HepG2 (cell line): ENCODE data around the gene GPR156. TPM values are rescaled to one million over a fixed set of nuclear protein-coding genes. Genes with fewer than 3 reads are reported as not detected.

Source experiments
- ATAC-seq: fragments of 200-7000 bp; cut with Tn5 transposase; 3 replicates; pipeline ENCODE4 v1.9.1; 2020; ENCODE audit warnings: mild to moderate bottlenecking, moderate library complexity
- BruUV-seq: library from RNA; stranded (reverse); fragments of 400-500 nt; replicated peaks from 2 replicates; lab custom pipeline; 2021; lab: Mats Ljungman, UMichigan
- CTCF ChIA-PET: fragments of 300-600 bp; formaldehyde crosslinking; extraction: SDS; loops from one replicate; lab custom pipeline; 2021; ENCODE audit warnings: low total read pairs, inconsistent platforms, low intra/inter-chr PET ratio; lab: Yijun Ruan, JAX
- POLR2A ChIA-PET: fragments of 350-600 bp; sonication (Branson Sonifier 250); formaldehyde crosslinking; loops from one replicate; lab custom pipeline; 2020; ENCODE audit warnings: antibody characterized with exemption, inconsistent platforms; lab: Yijun Ruan, JAX
- DNase-seq: peaks from one replicate; pipeline ENCODE4 v3.0.0-alpha.2; 2015; ENCODE audit warnings: low spot score
- FAIRE-seq: peaks from 3 replicates; lab custom pipeline; 2011; peaks lifted over from hg19 to GRCh38; lab: Jason Lieb, UNC
- H2AFZ ChIP-seq: one replicate; pipeline ENCODE4 v1.6.1; 2011; ENCODE audit warnings: low read length, inconsistent platforms
- H3K27ac ChIP-seq: fragments of 300-600 bp; 3 replicates; pipeline ENCODE4 v1.8.0; 2011; ENCODE audit warnings: mixed run types, mild to moderate bottlenecking, mixed read lengths, low read length, inconsistent platforms; ENCODE audit not compliant: insufficient read depth; ENCODE audit errors: extremely low read length
- H3K27me3 ChIP-seq, 2 experiments: fragments of 200-600 bp in 1 of 2; 2 replicates in 1 of 2; 3 replicates in 1 of 2; pipeline versions ENCODE4 v1.6.0 to v1.8.0; 2011; ENCODE audit warnings: low read length in 2 of 2, mild to moderate bottlenecking in 2 of 2, moderate library complexity in 2 of 2, inconsistent platforms in 1 of 2; ENCODE audit not compliant: insufficient read depth in 2 of 2, control insufficient read depth in 1 of 2
- H3K36me3 ChIP-seq, 2 experiments: fragments of 200-600 bp in 1 of 2; replicated peaks in 1 of 2; 2 replicates in 1 of 2; 3 replicates in 1 of 2; pipeline versions ENCODE4 v1.5.1 to v1.8.0; 2011; ENCODE audit warnings: low read length in 2 of 2, inconsistent platforms in 1 of 2; ENCODE audit not compliant: insufficient read depth in 2 of 2, control insufficient read depth in 1 of 2
- H3K4me1 ChIP-seq: 2 replicates; pipeline ENCODE4 v1.5.1; 2012; ENCODE audit warnings: low read length, inconsistent platforms; ENCODE audit not compliant: insufficient read depth
- H3K4me2 ChIP-seq: 2 replicates; pipeline ENCODE4 v1.6.0; 2011; ENCODE audit warnings: low read depth, low read length, inconsistent platforms
- H3K4me3 ChIP-seq, 3 experiments: fragments of 200-600 bp in 1 of 3; sonication (generic), shearing (Covaris generic) in 1 of 3; replicated peaks in 1 of 3; 2 replicates each; pipeline ENCODE4 v1.5.1; 2011 to 2016; ENCODE audit warnings: low read length in 3 of 3, inconsistent platforms in 2 of 3, low read depth in 2 of 3, mild to moderate bottlenecking in 2 of 3, control low read depth in 1 of 3, mixed read lengths in 1 of 3; ENCODE audit not compliant: insufficient read depth in 1 of 3
- H3K79me2 ChIP-seq: one replicate; pipeline ENCODE4 v1.6.1; 2011; ENCODE audit warnings: low read length, inconsistent platforms; ENCODE audit not compliant: insufficient read depth
- H3K9ac ChIP-seq: 2 replicates; pipeline ENCODE4 v1.6.0; 2011; ENCODE audit warnings: mild to moderate bottlenecking, low read depth, low read length, inconsistent platforms; ENCODE audit not compliant: insufficient read depth
- H3K9me3 ChIP-seq: 2 replicates; pipeline ENCODE4 v1.5.1; 2012; ENCODE audit warnings: mild to moderate bottlenecking, low read length
- H4K20me1 ChIP-seq: 2 replicates; pipeline ENCODE4 v1.6.0; 2011; ENCODE audit warnings: inconsistent platforms, mild to moderate bottlenecking, low read length, moderate library complexity; ENCODE audit not compliant: insufficient read depth
- CHCHD3 ChIP-seq: sonication (generic); formaldehyde crosslinking; IDR thresholded peaks from 2 replicates; pipeline ENCODE4 v1.8.0; 2022; ENCODE audit warnings: mild to moderate bottlenecking, missing genetic modification reagents, moderate library complexity
- HES4 ChIP-seq: sonication (generic); formaldehyde crosslinking; IDR thresholded peaks from 2 replicates; pipeline ENCODE4 v1.9.0; 2021; ENCODE audit warnings: mild to moderate bottlenecking, missing genetic modification reagents, borderline replicate concordance
- KLF15 ChIP-seq: sonication (generic); formaldehyde crosslinking; IDR thresholded peaks from 2 replicates; pipeline ENCODE4 v1.8.1; 2023; ENCODE audit warnings: borderline replicate concordance, mild to moderate bottlenecking, inconsistent platforms, missing genetic modification reagents, mixed read lengths
- MEF2D ChIP-seq: sonication (generic); formaldehyde crosslinking; IDR thresholded peaks from 2 replicates; pipeline ENCODE4 v1.5.1; 2020; ENCODE audit warnings: mild to moderate bottlenecking, missing genetic modification reagents
- NFRKB ChIP-seq: fragments of 450-650 bp; IDR thresholded peaks from 2 replicates; pipeline ENCODE4 v1.6.1; 2017
- PRMT3 ChIP-seq: sonication (generic); formaldehyde crosslinking; IDR thresholded peaks from 2 replicates; pipeline ENCODE4 v1.8.1; 2022; ENCODE audit warnings: low read depth, mild to moderate bottlenecking, moderate library complexity, missing genetic modification reagents, borderline replicate concordance
- SIX4 ChIP-seq: sonication (generic); formaldehyde crosslinking; IDR thresholded peaks from 2 replicates; pipeline ENCODE4 v1.4.0; 2020; ENCODE audit warnings: missing genetic modification reagents
- STAG1 ChIP-seq: sonication (generic); formaldehyde crosslinking; IDR thresholded peaks from 2 replicates; pipeline ENCODE4 v1.4.0; 2020; ENCODE audit warnings: missing genetic modification reagents
- TMF1 ChIP-seq: sonication (generic); formaldehyde crosslinking; IDR thresholded peaks from 2 replicates; pipeline ENCODE4 v1.8.1; 2022; ENCODE audit warnings: low read depth, missing genetic modification reagents
- ZNF225 ChIP-seq: sonication (generic); formaldehyde crosslinking; IDR thresholded peaks from 2 replicates; pipeline ENCODE4 v1.4.0; 2020; ENCODE audit warnings: mild to moderate bottlenecking, missing genetic modification reagents
- ZNF7 ChIP-seq: IDR thresholded peaks from 2 replicates; pipeline ENCODE4 v1.6.1; 2016; ENCODE audit warnings: missing biosample characterization, missing genetic modification reagents
- ZNF777 ChIP-seq: sonication (generic); formaldehyde crosslinking; IDR thresholded peaks from 2 replicates; pipeline ENCODE4 v1.4.0; 2020; ENCODE audit warnings: missing genetic modification reagents
- WGBS: methylation state at CpG from one replicate; pipeline ENCODE4 v1.1.6; 2017; ENCODE audit warnings: low lambda C conversion rate; 5-methylcytosine and 5-hydroxymethylcytosine counted together
- in situ Hi-C: cut with HindIII; loops from 2 replicates; pipeline ENCODE4 v1.10.0; 2017; ENCODE audit warnings: low pct_unique_long_range_greater_than_20kb; ENCODE audit not compliant: extremely low pct_ligation_motif_present
- intact Hi-C: fragments of 100-400 bp; cut with micrococcal nuclease; formaldehyde crosslinking; loops from one replicate; pipeline ENCODE4 v1.10.0; 2022; ENCODE audit not compliant: unreplicated experiment
- polyA plus RNA-seq, 8 experiments: library from polyadenylated mRNA; depleted of rRNA in 3 of 8; stranded (reverse) in 7 of 8; unstranded in 1 of 8; fragments of >200 nt; fragmentation: Illumina TruSeq in 4 of 8; extraction: Trizol in 4 of 8; gene quantifications; 2 replicates each; pipeline versions ENCODE4 v1.2.1 to v1.2.3, GENCODE V29; 2011 to 2016; ENCODE audit warnings: low read depth in 4 of 8, missing spikeins in 1 of 8, mixed read lengths in 1 of 8; ENCODE audit not compliant: insufficient read depth in 1 of 8
- total RNA-seq, 5 experiments: library from RNA; depleted of rRNA; stranded (reverse); fragments of >200 nt; fragmentation: Illumina TruSeq; extraction: Trizol; gene quantifications; 2 replicates each; pipeline ENCODE4 v1.2.3, GENCODE V29; 2016; ENCODE audit warnings: low read depth in 1 of 5
- TF ChIP-seq, protein P1 (sequence below): sonication (generic); formaldehyde crosslinking; IDR thresholded peaks from 2 replicates; pipeline ENCODE4 v1.5.0; 2020; ENCODE audit warnings: mild to moderate bottlenecking, missing genetic modification reagents, moderate library complexity
- TF ChIP-seq, protein P2 (sequence below): sonication (generic); formaldehyde crosslinking; conservative IDR thresholded peaks from 2 replicates; pipeline ENCODE4 v1.8.0; 2022; ENCODE audit warnings: low read depth, missing genetic modification reagents
- TF ChIP-seq, protein P3 (sequence below): sonication (generic); formaldehyde crosslinking; IDR thresholded peaks from 2 replicates; pipeline ENCODE4 v1.8.0; 2022; ENCODE audit warnings: mild to moderate bottlenecking, missing genetic modification reagents; ENCODE audit not compliant: insufficient replicate concordance

The GPR156 gene
- total and polyA plus RNA-seq, 2 of the 13 experiments (the other 11 are each of a cell fraction or from before 2014, with no cell fraction given) = not detected

DNA sequence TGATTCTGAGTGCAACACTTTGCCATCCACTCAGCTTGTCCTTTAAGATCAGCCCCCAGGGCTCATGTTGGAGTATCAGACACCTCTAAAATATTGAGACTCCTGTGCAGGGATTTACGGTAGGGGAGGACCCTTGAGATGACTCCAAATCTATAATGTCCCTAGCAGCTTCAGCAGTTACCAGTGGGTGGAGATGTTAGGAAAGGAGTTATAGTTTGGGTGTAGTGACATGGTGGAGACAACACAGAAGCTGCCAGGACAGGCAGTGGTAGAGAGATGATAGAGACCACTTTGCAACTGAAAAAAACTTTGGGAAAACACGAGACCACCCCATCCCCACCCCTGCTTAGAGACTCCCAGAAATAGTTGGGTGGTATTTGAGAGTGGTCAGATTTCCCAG lies 147.5 kb downstream of the GPR156 start:
- CTCF ChIA-PET = no interaction called here
- ATAC-seq (peak; percentile 71), DNase-seq (no peak), FAIRE-seq (no peak)
- intact Hi-C loops = loop anchor here (10.0 kb wide), 1 partner anchor 57 kb away; no protein-coding TSS in a partner anchor
- WGBS = 25% methylated on average over 2 of the region's 2 CpGs
- no peaks in the 10 kb centered on the region for H3K79me2 ChIP-seq
- H3K4me2 ChIP-seq = no peak overlapping the region
- H3K36me3 ChIP-seq = no peaks in the 10 kb centered on the region
- H2AFZ ChIP-seq = no peak overlapping the region
- no peak overlapping the region for H3K4me3 ChIP-seq
- no peaks in the 10 kb centered on the region for H3K9me3 ChIP-seq
- in situ Hi-C loops = no loop called here
- no TSS peak for BruUV-seq
- H4K20me1 ChIP-seq = no peaks in the 10 kb centered on the region
- no peak overlapping the region for H3K27ac ChIP-seq
- H3K4me1 ChIP-seq = no peaks in the 10 kb centered on the region
- POLR2A ChIA-PET = no interaction called here
- H3K27me3 ChIP-seq = no peaks in the 10 kb centered on the region; a peak in 1 of 5 replicates
- no peak overlapping the region for H3K9ac ChIP-seq
- no peak for TF ChIP-seq ZNF777 (CRISPR knock-in tag)
- TF ChIP-seq, protein P1, sequence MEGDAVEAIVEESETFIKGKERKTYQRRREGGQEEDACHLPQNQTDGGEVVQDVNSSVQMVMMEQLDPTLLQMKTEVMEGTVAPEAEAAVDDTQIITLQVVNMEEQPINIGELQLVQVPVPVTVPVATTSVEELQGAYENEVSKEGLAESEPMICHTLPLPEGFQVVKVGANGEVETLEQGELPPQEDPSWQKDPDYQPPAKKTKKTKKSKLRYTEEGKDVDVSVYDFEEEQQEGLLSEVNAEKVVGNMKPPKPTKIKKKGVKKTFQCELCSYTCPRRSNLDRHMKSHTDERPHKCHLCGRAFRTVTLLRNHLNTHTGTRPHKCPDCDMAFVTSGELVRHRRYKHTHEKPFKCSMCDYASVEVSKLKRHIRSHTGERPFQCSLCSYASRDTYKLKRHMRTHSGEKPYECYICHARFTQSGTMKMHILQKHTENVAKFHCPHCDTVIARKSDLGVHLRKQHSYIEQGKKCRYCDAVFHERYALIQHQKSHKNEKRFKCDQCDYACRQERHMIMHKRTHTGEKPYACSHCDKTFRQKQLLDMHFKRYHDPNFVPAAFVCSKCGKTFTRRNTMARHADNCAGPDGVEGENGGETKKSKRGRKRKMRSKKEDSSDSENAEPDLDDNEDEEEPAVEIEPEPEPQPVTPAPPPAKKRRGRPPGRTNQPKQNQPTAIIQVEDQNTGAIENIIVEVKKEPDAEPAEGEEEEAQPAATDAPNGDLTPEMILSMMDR (CRISPR knock-in tag) = peak; percentile 36
- TF ChIP-seq ZNF225 (CRISPR knock-in tag) = no peak
- peak; percentile 31 for TF ChIP-seq STAG1 (CRISPR knock-in tag)
- no peak for TF ChIP-seq CHCHD3 (CRISPR knock-in tag)

DNA sequence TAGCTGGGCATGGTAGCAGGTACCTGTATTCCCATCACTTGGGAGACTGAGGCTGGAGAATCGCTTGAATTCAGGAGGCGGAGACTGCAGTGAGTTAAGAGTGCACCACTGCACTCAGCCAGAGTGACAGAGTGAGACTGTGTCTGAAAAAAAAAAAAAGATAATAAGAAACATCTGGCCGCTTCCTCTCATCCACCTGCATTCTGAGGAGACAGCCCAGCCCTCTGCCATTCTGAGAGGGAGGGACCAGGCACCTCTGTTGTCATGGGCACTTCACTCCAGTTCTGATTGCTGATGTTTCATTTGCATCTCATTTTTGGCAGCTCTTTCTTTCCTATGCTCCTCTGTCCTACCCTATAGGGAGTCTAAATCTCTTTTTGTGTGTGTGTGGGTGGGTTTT lies 154.4 kb downstream of the GPR156 start:
- ChIA-PET POLR2A (no interaction called here), CTCF (no interaction called here)
- no peaks in the 10 kb centered on the region for H3K36me3 ChIP-seq
- TF ChIP-seq ZNF7 (CRISPR knock-in tag) (no peak), KLF15 (CRISPR knock-in tag) (no peak), HES4 (CRISPR knock-in tag) (no peak), MEF2D (CRISPR knock-in tag) (no peak), TMF1 (CRISPR knock-in tag) (no peak), NFRKB (no peak), PRMT3 (CRISPR knock-in tag) (no peak), SIX4 (no peak)
- TF ChIP-seq, protein P2, sequence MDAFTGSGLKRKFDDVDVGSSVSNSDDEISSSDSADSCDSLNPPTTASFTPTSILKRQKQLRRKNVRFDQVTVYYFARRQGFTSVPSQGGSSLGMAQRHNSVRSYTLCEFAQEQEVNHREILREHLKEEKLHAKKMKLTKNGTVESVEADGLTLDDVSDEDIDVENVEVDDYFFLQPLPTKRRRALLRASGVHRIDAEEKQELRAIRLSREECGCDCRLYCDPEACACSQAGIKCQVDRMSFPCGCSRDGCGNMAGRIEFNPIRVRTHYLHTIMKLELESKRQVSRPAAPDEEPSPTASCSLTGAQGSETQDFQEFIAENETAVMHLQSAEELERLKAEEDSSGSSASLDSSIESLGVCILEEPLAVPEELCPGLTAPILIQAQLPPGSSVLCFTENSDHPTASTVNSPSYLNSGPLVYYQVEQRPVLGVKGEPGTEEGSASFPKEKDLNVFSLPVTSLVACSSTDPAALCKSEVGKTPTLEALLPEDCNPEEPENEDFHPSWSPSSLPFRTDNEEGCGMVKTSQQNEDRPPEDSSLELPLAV (CRISPR knock-in tag) = no peak
- TF ChIP-seq, protein P3, sequence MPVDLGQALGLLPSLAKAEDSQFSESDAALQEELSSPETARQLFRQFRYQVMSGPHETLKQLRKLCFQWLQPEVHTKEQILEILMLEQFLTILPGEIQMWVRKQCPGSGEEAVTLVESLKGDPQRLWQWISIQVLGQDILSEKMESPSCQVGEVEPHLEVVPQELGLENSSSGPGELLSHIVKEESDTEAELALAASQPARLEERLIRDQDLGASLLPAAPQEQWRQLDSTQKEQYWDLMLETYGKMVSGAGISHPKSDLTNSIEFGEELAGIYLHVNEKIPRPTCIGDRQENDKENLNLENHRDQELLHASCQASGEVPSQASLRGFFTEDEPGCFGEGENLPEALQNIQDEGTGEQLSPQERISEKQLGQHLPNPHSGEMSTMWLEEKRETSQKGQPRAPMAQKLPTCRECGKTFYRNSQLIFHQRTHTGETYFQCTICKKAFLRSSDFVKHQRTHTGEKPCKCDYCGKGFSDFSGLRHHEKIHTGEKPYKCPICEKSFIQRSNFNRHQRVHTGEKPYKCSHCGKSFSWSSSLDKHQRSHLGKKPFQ (CRISPR knock-in tag) = no peak

More for the DNA sequence above, 154.4 kb downstream of the GPR156 start:
- Histone ChIP-seq H2AFZ (no peak overlapping the region), H3K9ac (no peak overlapping the region), H3K4me1 (no peaks in the 10 kb centered on the region), H3K79me2 (no peaks in the 10 kb centered on the region), H3K4me2 (no peak overlapping the region), H4K20me1 (no peaks in the 10 kb centered on the region), H3K9me3 (no peaks in the 10 kb centered on the region), H3K27ac (no peak overlapping the region), H3K27me3 (no peaks in the 10 kb centered on the region), H3K4me3 (no peak overlapping the region)
- no TSS peak for BruUV-seq
- ATAC-seq = no peak
- in situ Hi-C loops = no loop called here
- WGBS = 83% methylated on average over 3 of the region's 3 CpGs
- DNase-seq = no peak
- intact Hi-C loops = loop anchor here (10.0 kb wide), 1 partner anchor 64 kb away; no protein-coding TSS in a partner anchor
- FAIRE-seq = no peak
